K562 (cell line): Measurements from ENCODE around the gene HACL1.

ENCODE experiments used
- EZH2 ChIP-seq: IDR thresholded peaks from 2 replicates; pipeline ENCODE4 v1.6.1; 2012; ENCODE audit warnings: low read depth, mild to moderate bottlenecking, inconsistent platforms, low read length, borderline replicate concordance
- FOXK2 ChIP-seq, 2 experiments: fragments of 450-650 bp; IDR thresholded peaks in 1 of 2; conservative IDR thresholded peaks in 1 of 2; 2 replicates each; pipeline ENCODE4 v1.6.1; 2016; ENCODE audit warnings: low read depth in 2 of 2, mild to moderate bottlenecking in 1 of 2
- POLR2A ChIP-seq: fragments of 450-650 bp; conservative IDR thresholded peaks from 2 replicates; pipeline ENCODE4 v1.6.1; 2016
- SIN3A ChIP-seq, 2 experiments: fragments of 150-350 bp in 1 of 2; IDR thresholded peaks; 2 replicates each; pipeline ENCODE4 v1.6.1; 2011 to 2016; ENCODE audit warnings: borderline replicate concordance in 2 of 2, low read depth in 2 of 2, low read length in 2 of 2, mild to moderate bottlenecking in 2 of 2, moderate library complexity in 2 of 2; ENCODE audit not compliant: control insufficient read depth in 1 of 2
- ZNF133 ChIP-seq: fragments of 250-450 bp; sonication (Bioruptor Pico); IDR thresholded peaks from 2 replicates; pipeline ENCODE4 v1.4.0; 2020; ENCODE audit warnings: mild to moderate bottlenecking
- TF ChIP-seq, protein P1 (sequence below), 3 experiments: IDR thresholded peaks in 2 of 3; conservative IDR thresholded peaks in 1 of 3; 2 replicates each; pipeline ENCODE4 v1.5.1; 2011 to 2012; ENCODE audit warnings: low read length in 3 of 3, mild to moderate bottlenecking in 3 of 3, control low read depth in 2 of 3, improper control_type of control experiment in 1 of 3, inconsistent platforms in 1 of 3, low read depth in 1 of 3, mixed read lengths in 1 of 3, moderate library complexity in 1 of 3; ENCODE audit not compliant: insufficient read depth in 2 of 3
- TF ChIP-seq, protein P2 (sequence below): fragments of 450-650 bp; IDR thresholded peaks from 2 replicates; pipeline ENCODE4 v1.6.1; 2016; ENCODE audit warnings: low read depth, mild to moderate bottlenecking, moderate library complexity
- TF ChIP-seq, protein P3 (sequence below): IDR thresholded peaks from 3 replicates; pipeline ENCODE4 v1.6.1; 2011; ENCODE audit warnings: borderline replicate concordance, mild to moderate bottlenecking; ENCODE audit not compliant: insufficient read length, insufficient read depth

- TF ChIP-seq FOXK2 (conservative IDR thresholded peaks at IDR 0.05 in 1 of 2, IDR thresholded peaks at IDR 0.05 in 1 of 2; ENCODE audit: low read depth in 2 of 2) (no peak), ZNF133 (CRISPR knock-in tag) (no peak), EZH2 (no peak), SIN3A (IDR thresholded peaks at IDR 0.05; ENCODE audit: borderline replicate concordance in 2 of 2, control insufficient read depth in 1 of 2, low read depth in 2 of 2, low read length in 2 of 2) (no peak), POLR2A (no peak)
- TF ChIP-seq, protein P1, sequence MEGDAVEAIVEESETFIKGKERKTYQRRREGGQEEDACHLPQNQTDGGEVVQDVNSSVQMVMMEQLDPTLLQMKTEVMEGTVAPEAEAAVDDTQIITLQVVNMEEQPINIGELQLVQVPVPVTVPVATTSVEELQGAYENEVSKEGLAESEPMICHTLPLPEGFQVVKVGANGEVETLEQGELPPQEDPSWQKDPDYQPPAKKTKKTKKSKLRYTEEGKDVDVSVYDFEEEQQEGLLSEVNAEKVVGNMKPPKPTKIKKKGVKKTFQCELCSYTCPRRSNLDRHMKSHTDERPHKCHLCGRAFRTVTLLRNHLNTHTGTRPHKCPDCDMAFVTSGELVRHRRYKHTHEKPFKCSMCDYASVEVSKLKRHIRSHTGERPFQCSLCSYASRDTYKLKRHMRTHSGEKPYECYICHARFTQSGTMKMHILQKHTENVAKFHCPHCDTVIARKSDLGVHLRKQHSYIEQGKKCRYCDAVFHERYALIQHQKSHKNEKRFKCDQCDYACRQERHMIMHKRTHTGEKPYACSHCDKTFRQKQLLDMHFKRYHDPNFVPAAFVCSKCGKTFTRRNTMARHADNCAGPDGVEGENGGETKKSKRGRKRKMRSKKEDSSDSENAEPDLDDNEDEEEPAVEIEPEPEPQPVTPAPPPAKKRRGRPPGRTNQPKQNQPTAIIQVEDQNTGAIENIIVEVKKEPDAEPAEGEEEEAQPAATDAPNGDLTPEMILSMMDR (IDR thresholded peaks at IDR 0.05 in 2 of 3, conservative IDR thresholded peaks at IDR 0.05 in 1 of 3; ENCODE audit: insufficient read depth in 2 of 3, low read depth in 1 of 3, low read length in 3 of 3) = no peak
- TF ChIP-seq, protein P2, sequence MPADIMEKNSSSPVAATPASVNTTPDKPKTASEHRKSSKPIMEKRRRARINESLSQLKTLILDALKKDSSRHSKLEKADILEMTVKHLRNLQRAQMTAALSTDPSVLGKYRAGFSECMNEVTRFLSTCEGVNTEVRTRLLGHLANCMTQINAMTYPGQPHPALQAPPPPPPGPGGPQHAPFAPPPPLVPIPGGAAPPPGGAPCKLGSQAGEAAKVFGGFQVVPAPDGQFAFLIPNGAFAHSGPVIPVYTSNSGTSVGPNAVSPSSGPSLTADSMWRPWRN = no peak
- TF ChIP-seq, protein P3, sequence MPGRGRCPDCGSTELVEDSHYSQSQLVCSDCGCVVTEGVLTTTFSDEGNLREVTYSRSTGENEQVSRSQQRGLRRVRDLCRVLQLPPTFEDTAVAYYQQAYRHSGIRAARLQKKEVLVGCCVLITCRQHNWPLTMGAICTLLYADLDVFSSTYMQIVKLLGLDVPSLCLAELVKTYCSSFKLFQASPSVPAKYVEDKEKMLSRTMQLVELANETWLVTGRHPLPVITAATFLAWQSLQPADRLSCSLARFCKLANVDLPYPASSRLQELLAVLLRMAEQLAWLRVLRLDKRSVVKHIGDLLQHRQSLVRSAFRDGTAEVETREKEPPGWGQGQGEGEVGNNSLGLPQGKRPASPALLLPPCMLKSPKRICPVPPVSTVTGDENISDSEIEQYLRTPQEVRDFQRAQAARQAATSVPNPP = no peak
These were observed 9.6 kb upstream of the HACL1 start for GRCh38 chr3:15611018-15611417.
